IPS-NIHi7 (cell line): ENCODE measurements around the gene KCNIP4.
A peak's percentile ranks its signal among the peaks of the same experiment; 100 is the strongest.

Experiments used
- DNase-seq: peaks from one replicate; pipeline ENCODE4 v3.0.0; 2012; ENCODE audit warnings: mixed read lengths; ENCODE audit errors: extremely low spot score

KCNIP4 gene

GRCh38 chr4:21763855-21764254, 184.7 kb downstream of the KCNIP4 start:
- DNase-seq: no peak

- no peak for DNase-seq
These were observed 191.3 kb downstream of the KCNIP4 start for GRCh38 chr4:21757248-21757647.

GRCh38 chr4:21753084-21753760, 195.3 kb downstream of the KCNIP4 start:
- no peak for DNase-seq

- DNase-seq: no peak
These were observed 196.0 kb downstream of the KCNIP4 start for GRCh38 chr4:21752616-21753015.

GRCh38 chr4:21749924-21750323, 198.6 kb downstream of the KCNIP4 start:
- DNase-seq: no peak

- DNase-seq: no peak
These were observed 199.2 kb downstream of the KCNIP4 start for GRCh38 chr4:21749412-21749811.

- no peak for DNase-seq
These were observed 204.5 kb downstream of the KCNIP4 start for GRCh38 chr4:21744046-21744445.

- DNase-seq: no peak
These were observed 206.2 kb downstream of the KCNIP4 start for GRCh38 chr4:21742326-21742725.

- no peak for DNase-seq
These were observed 209.8 kb downstream of the KCNIP4 start for GRCh38 chr4:21738821-21739220.

GRCh38 chr4:21735866-21736265, 212.7 kb downstream of the KCNIP4 start:
- no peak for DNase-seq

- DNase-seq: no peak
These were observed 214.5 kb downstream of the KCNIP4 start for GRCh38 chr4:21733894-21734630.

- no peak for DNase-seq
These were observed 220.3 kb downstream of the KCNIP4 start for GRCh38 chr4:21728304-21728703.

GRCh38 chr4:21726255-21726815, 222.2 kb downstream of the KCNIP4 start:
- no peak for DNase-seq

- DNase-seq: no peak
These were observed 226.3 kb downstream of the KCNIP4 start for GRCh38 chr4:21722157-21722839.

- no peak for DNase-seq
These were observed 232.0 kb downstream of the KCNIP4 start for GRCh38 chr4:21716531-21716930.

- no peak for DNase-seq
These were observed 238.3 kb downstream of the KCNIP4 start for GRCh38 chr4:21710179-21710835.

- no peak for DNase-seq
These were observed 238.8 kb downstream of the KCNIP4 start for GRCh38 chr4:21709761-21710160.

GRCh38 chr4:21709031-21709430, 239.5 kb downstream of the KCNIP4 start:
- DNase-seq: no peak

GRCh38 chr4:21699446-21699845, 249.1 kb downstream of the KCNIP4 start:
- peak; percentile 12 for DNase-seq

GRCh38 chr4:21697583-21697982, 251.0 kb downstream of the KCNIP4 start:
- peak; percentile 77 for DNase-seq

GRCh38 chr4:21695141-21695540, 253.4 kb downstream of the KCNIP4 start:
- DNase-seq: no peak

- no peak for DNase-seq
These were observed 256.3 kb downstream of the KCNIP4 start for GRCh38 chr4:21692241-21692640.
